Ramos (cell line): ENCODE measurements around the gene RHBDD3.
"Not testable (repeated sequence)": the region's sequence is repeated elsewhere in the genome, so short reads cannot be mapped to it uniquely, and the experiment has no call there.

Source experiments
- in situ Hi-C: fragments of 300-500 bp; cut with MboI; formaldehyde crosslinking; loops from one replicate; pipeline ENCODE4 v1.14.3; 2022; ENCODE audit warnings: low sequenced_read_pairs; ENCODE audit not compliant: unreplicated experiment

Gene RHBDD3

DNA sequence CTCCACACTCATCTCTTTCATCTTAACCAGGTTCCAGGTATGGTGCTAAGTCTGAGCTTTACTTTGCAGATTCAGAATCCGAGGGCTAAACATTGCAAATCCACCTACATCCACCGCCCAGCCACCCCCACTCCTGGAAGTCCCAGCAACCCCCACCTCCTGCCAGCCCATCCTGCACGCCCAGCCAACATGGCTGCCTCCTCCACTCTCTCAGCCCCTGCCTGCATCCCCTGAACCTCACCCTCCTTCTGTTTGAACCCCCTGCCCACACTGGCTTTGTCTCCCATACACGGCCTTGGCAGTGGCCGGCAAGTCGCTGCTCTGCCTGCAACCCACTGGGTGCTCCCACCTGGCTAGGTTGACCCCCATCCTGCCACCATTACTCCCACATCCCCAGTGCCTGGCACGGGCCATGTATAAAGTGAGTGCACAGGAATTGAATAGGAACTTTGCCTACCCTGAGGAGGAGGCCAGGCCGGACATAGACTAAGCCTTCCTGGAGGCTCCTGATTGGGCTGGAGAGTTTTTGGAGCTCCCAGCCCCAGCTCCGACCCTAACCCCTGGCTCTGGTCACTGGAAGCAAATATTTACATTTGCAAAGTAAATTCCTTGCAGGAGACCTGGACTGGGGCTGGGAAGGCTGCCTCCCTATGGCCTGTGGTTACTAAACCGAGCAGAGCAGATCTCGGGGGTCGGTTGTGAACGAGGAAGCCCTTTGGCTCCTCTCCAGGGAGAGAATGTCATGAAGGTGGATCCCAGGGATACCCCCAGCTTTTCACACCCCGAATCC, 47.7 kb downstream of the RHBDD3 start:
- in situ Hi-C loops, result no loop called here

DNA sequence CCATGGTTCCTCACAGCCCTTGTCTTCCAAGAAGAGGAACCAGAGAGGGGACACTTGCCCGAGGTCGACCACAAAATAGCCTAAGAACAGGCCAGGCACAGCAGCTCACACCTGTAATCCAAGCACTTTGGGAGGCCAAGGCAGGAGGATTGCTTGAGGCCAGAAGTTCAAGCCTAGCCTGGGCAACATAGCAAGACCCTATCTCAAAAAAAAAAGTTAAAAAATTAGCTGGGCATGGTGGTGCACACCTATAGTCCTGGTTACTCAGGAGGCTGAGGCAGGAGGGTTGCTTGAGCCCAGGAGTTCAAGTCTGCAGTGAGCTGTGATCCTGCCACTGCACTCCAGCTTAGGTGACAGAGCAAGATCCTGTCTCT, 48.4 kb downstream of the RHBDD3 start:
- in situ Hi-C loops, result not testable (repeated sequence)

GRCh38 chr22:29218758-29219408, 48.9 kb downstream of the RHBDD3 start:
- in situ Hi-C loops, result no loop called here

DNA sequence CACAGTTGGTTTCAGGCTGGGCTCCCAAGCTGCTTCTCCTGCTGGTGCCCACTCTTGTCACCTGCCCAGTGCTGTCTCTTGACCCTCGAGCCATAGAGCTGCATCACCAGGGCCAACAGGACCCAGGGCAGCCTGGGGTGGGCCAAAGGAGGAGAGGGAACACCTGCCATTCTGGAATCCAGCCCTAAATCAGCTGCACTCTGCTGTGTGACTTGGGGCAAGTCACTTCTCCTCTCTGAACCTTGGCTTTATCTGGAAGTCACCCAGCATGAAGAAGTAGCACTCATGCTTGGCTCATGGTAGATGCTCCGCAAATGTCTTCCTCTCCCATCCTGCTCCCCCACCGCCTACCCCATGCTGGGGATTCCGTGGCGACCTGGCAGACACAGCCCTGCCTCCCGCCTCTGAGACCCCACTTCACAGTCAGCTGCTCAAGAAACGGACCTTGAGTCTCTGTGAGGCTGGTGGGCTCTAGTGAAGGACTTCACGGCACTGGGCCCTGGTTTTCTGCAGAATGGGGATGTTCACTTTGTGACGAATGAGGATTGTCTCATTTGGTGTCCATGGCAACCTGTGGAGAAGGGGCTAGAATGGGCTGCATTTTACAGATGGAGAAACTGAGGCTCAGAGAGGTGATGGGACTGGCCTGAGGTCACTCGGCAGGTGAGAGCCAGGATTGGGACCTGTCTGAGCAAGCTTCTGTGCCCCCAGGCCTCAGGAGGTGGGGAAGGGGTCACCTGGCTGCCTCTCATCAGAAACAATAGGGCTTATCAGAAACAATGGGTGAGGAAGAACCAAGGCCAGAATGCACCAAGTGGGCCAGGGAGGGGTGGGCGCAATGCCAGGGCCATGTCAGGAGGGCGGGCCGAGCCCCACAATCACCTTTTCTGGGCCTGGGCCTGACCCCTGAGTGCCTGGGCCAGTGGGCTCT, 49.7 kb downstream of the RHBDD3 start:
- in situ Hi-C loops, result no loop called here

- in situ Hi-C loops, result no loop called here
Observed at GRCh38 chr22:29216873-29217666, 50.7 kb downstream of the RHBDD3 start.

GRCh38 chr22:29216011-29216872, 51.5 kb downstream of the RHBDD3 start:
- in situ Hi-C loops, result no loop called here

DNA sequence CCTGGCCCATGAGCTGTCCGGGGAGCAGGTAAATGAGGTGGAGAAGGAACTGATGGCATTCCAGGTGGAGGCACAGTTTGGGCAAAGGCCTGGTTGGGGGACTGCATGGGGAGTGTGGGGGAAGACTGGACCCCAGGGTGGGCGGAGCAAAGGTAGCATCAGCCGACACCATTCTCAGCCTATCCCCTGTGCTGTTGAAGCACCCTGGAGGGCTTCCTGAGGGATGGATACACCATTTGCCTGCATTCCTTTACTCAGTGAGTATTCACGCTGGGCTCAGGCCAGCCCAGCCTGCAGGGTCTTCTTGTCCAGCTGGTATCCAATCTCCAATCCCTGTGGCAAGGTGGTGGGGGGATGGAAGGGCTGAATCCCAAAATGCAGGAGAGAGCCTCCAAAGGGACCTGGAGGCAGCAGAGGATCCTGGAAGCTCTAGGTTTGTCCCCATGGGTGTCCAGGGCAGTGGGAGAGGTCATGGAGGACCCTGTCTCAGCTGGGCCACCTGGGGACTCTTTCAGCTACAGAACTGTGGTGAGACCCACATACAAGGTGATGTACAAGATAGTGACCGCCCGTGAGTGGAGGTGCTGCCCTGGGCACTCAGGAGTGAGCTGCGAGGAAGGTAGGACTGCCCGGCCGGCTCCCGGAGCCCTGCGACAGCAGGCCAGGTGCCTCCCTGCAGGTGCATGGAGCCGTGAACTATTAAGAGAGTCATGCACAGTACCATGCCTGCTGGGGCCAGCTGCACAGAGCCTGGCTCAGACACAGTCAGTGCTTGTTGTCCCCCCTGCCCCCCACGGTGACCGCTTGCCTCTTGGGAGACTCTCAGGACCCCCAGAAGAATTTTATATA, 52.5 kb downstream of the RHBDD3 start:
- in situ Hi-C loops, result no loop called here

DNA sequence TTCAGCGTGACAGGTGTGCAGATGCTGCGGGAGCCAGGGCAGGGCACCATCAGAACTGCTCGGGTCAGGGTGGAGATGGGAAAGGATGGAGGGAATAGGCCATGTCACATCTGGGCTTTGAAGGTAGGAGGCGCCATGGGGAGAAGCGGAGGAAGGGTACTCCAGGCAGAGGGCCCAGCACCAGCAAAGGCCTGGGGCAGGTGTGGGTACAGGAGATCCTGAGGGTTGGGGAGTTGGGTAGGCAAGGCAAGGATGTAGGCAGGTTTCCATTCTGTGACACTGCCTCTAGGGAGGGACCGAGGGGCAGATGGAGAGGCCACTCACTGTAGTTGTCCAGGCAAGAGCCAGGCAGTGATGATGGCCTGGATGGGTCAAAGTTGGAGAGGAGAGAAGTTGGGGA, 53.5 kb downstream of the RHBDD3 start:
- in situ Hi-C loops, result no loop called here

- in situ Hi-C loops, result no loop called here
Observed at GRCh38 chr22:29213493-29213892, 54.3 kb downstream of the RHBDD3 start.

- in situ Hi-C loops, result no loop called here
Observed at GRCh38 chr22:29212743-29213142, 55.0 kb downstream of the RHBDD3 start.

DNA sequence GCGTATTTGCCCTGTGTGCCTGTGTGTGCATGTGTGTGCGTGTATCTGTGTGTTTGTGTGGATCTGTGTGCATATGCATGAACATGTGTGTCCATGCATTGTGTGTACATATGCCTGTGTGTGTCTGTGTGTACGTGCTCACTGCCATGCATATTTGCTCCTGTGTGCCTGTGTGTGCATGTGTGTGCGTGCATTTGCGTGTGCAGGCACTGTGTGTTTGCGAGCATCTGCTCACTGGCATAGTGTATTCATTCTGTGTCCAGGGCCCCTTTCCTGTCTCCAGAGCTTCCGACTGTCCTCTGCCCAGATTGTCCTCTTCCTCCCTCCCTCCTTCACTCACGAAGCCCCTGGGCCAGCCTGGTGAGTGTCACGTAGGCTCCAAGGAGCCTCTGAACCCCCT, 56.3 kb downstream of the RHBDD3 start:
- in situ Hi-C loops, result no loop called here

- in situ Hi-C loops, result no loop called here
Observed at GRCh38 chr22:29211066-29211465, 56.7 kb downstream of the RHBDD3 start.
